ENCODE results near the gene TEC. TPM values are rescaled to one million over a fixed set of nuclear protein-coding genes. Genes with fewer than 3 reads are reported as not detected.

TEC gene
- total RNA-seq, 1 donor from 2014 or later: not detected

DNA sequence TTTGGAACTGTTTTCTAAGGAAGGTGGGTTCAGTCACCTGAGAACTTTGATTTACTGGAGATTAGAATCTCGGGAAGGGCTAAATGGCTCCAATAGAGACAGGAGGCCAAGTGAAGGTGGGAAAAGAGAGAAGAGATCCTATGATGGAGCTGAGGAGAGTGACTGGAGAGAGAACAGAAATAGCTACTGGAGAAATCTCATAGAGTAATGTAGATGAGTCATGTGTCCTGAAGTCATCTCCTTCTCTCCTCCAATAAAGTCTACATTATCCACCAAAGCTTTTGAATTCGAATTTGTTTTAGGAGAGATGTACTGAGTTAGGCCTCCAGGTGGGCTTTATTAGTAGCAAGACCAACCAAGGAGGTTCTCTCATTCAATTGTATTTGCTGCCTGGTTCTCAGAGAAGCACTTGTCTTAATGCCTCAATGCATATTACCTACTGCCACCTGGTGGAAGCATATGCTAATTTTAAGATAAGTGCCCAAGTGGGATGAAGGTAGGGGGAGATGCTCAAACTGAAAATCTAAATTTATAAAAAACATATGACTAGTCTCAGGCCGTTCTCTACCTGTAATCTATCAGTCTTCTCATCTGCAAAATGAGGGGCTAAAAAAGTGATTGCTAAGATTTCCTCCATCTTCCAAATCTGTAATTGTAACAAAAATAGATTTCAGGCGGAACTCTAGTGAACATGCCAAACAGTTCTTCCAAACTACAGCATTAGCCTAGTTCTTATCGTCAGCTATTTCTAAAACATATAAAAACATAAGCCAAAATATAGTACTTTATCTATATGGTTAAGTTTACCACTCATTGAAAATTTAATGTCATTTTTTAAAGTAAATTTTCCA, 160.0 kb downstream of the TEC start:
- no peaks in the 10 kb centered on the region for H4K20me1 ChIP-seq (ENCODE audit: low read depth)
- H3K27me3 Mint-ChIP-seq (ENCODE audit: insufficient read depth, low read depth): no peaks in the 10 kb centered on the region
- no peak overlapping the region for H3K9ac ChIP-seq
- no peaks in the 10 kb centered on the region for H3K36me3 Mint-ChIP-seq
- no peaks in the 10 kb centered on the region for H3K79me2 ChIP-seq (ENCODE audit: low read depth)
- no peak overlapping the region for H3K4me3 Mint-ChIP-seq
- H3K27ac ChIP-seq: no peak overlapping the region
- no peak overlapping the region for H3K4me3 ChIP-seq
- H2AFZ ChIP-seq (replicated peaks): peak overlapping the region; percentile 17
- H3K27ac Mint-ChIP-seq: no peak overlapping the region
- peak; percentile 70 for DNase-seq (ENCODE audit: low spot score)
- H3K4me1 Mint-ChIP-seq: no peaks in the 10 kb centered on the region
- peaks cover 5% of the 10 kb centered on the region for H3K4me1 ChIP-seq
- H3K9me3 Mint-ChIP-seq: no peaks in the 10 kb centered on the region
- TF ChIP-seq EZH2 (IDR thresholded peaks at IDR 0.05): no peak
- TF ChIP-seq, protein P1, sequence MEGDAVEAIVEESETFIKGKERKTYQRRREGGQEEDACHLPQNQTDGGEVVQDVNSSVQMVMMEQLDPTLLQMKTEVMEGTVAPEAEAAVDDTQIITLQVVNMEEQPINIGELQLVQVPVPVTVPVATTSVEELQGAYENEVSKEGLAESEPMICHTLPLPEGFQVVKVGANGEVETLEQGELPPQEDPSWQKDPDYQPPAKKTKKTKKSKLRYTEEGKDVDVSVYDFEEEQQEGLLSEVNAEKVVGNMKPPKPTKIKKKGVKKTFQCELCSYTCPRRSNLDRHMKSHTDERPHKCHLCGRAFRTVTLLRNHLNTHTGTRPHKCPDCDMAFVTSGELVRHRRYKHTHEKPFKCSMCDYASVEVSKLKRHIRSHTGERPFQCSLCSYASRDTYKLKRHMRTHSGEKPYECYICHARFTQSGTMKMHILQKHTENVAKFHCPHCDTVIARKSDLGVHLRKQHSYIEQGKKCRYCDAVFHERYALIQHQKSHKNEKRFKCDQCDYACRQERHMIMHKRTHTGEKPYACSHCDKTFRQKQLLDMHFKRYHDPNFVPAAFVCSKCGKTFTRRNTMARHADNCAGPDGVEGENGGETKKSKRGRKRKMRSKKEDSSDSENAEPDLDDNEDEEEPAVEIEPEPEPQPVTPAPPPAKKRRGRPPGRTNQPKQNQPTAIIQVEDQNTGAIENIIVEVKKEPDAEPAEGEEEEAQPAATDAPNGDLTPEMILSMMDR (IDR thresholded peaks at IDR 0.05): peak; percentile 66
- H3K27me3 ChIP-seq: no peaks in the 10 kb centered on the region
- no peaks in the 10 kb centered on the region for H3K9me3 ChIP-seq (ENCODE audit: low read depth)
- H3F3A ChIP-seq (ENCODE audit: low read depth): no peaks in the 10 kb centered on the region
- no peak overlapping the region for H3K4me2 ChIP-seq
- no peaks in the 10 kb centered on the region for H3K36me3 ChIP-seq

DNA sequence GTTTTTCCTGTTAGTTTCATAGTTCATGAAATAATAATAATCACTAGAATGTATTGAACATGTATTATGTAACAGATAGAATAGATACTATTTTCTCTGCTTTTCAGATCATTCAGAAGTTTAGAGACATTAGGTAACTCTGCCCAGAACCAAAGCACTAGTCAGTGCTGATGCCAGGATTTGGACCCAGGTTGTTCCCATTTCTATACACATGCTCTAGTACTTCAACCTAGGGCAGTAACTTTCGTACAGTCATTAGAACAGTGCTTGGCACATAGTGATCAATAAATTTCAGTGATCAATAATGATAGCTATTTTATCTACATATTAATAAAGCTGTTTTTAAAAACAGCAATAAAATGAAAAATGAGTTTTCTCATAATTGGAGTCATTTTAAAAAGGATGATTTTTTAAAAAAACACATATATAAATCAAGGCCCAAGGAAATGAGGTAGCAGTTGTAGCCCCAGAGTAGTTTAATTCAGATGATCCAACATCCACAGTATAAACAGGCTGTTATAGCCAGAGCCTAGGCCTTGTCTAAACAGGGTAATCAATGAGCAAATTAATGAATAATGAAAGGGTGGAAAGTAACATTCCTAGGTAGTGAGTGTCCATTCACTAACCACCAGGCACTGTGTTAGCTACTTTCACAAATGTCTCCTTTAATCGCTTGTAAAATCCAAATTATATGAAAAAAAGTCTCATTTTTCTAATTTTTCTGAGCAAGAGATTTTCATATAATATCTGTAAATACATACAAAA, 161.1 kb downstream of the TEC start:
- no peak overlapping the region for H3K4me3 ChIP-seq
- no peak for DNase-seq (ENCODE audit: low spot score)
- Mint-ChIP-seq H3K27ac (no peak overlapping the region), H3K36me3 (no peaks in the 10 kb centered on the region), H3K9me3 (no peaks in the 10 kb centered on the region), H3K27me3 (ENCODE audit: insufficient read depth, low read depth) (no peaks in the 10 kb centered on the region), H3K4me1 (no peaks in the 10 kb centered on the region), H3K4me3 (no peak overlapping the region)
- H3K9ac ChIP-seq: no peak overlapping the region
- no peaks in the 10 kb centered on the region for H3K79me2 ChIP-seq (ENCODE audit: low read depth)
- no peak overlapping the region for H2AFZ ChIP-seq (replicated peaks)
- H4K20me1 ChIP-seq (ENCODE audit: low read depth): no peaks in the 10 kb centered on the region
- peaks cover 5% of the 10 kb centered on the region for H3K4me1 ChIP-seq
- H3K4me2 ChIP-seq: no peak overlapping the region
- H3K27ac ChIP-seq: no peak overlapping the region
- H3F3A ChIP-seq (ENCODE audit: low read depth): no peaks in the 10 kb centered on the region
- TF ChIP-seq EZH2phosphoT487 (IDR thresholded peaks at IDR 0.05) (no peak), EZH2 (IDR thresholded peaks at IDR 0.05) (no peak)
- TF ChIP-seq, protein P1 (IDR thresholded peaks at IDR 0.05): no peak
- H3K27me3 ChIP-seq: no peaks in the 10 kb centered on the region
- H3K9me3 ChIP-seq (ENCODE audit: low read depth): no peaks in the 10 kb centered on the region
- H3K36me3 ChIP-seq: no peaks in the 10 kb centered on the region

DNA sequence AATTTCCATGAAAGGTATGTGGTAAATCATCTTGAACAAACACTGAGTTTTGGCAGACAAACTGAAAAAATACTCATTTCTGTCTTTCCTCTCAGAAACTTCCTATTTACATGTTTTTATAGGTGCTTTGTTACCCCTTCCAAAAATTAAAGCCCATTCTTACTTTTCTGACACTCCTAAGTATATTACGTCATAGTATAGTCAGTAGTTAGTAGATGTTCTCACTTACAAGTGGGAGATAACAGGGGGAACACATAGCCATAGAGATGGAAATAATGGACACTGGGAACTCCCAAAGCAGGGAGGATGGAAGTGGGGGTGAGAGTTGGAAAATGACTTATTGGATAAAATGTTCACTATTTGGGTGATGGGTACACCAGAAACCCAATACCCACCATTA, 164.4 kb downstream of the TEC start:
- Histone ChIP-seq H3K36me3 (no peaks in the 10 kb centered on the region), H4K20me1 (ENCODE audit: low read depth) (no peaks in the 10 kb centered on the region), H3K4me3 (no peak overlapping the region), H3K27me3 (no peaks in the 10 kb centered on the region), H3K9me3 (ENCODE audit: low read depth) (no peaks in the 10 kb centered on the region), H2AFZ (replicated peaks) (no peak overlapping the region), H3K79me2 (ENCODE audit: low read depth) (no peaks in the 10 kb centered on the region), H3K27ac (no peak overlapping the region), H3F3A (ENCODE audit: low read depth) (no peaks in the 10 kb centered on the region), H3K4me2 (no peak overlapping the region), H3K9ac (no peak overlapping the region), H3K4me1 (no peaks in the 10 kb centered on the region)
- TF ChIP-seq EZH2 (IDR thresholded peaks at IDR 0.05): no peak
- no peak for TF ChIP-seq EZH2phosphoT487 (IDR thresholded peaks at IDR 0.05)
- TF ChIP-seq, protein P1 (IDR thresholded peaks at IDR 0.05): no peak
- Mint-ChIP-seq H3K4me1 (no peaks in the 10 kb centered on the region), H3K27ac (no peak overlapping the region), H3K9me3 (no peaks in the 10 kb centered on the region), H3K36me3 (no peaks in the 10 kb centered on the region), H3K27me3 (ENCODE audit: insufficient read depth, low read depth) (no peaks in the 10 kb centered on the region), H3K4me3 (no peak overlapping the region)
- DNase-seq (ENCODE audit: low spot score): no peak

All from neural progenitor cell (in vitro differentiated cells).